HCT116 (cell line): ENCODE data around the gene SPSB3. TPM values are rescaled to one million over a fixed set of nuclear protein-coding genes. Genes with fewer than 3 reads are reported as not detected.

Source experiments
- ATAC-seq: fragments of 200-7000 bp; cut with Tn5 transposase; 2 replicates; pipeline ENCODE4 v1.9.1; 2020; ENCODE audit warnings: mild to moderate bottlenecking, moderate library complexity
- BruUV-seq: library from RNA; stranded (reverse); fragments of 400-500 nt; replicated peaks from 2 replicates; lab custom pipeline; 2021; lab: Mats Ljungman, UMichigan
- CTCF ChIA-PET: fragments of 300-600 bp; sonication (Branson Sonifier 250); formaldehyde crosslinking; loops from one replicate; lab custom pipeline; 2021; ENCODE audit warnings: antibody characterized with exemption; lab: Charles Lee
- POLR2A ChIA-PET: fragments of 300-600, 350-600 bp; sonication (Branson Sonifier 250); formaldehyde crosslinking; loops from one replicate; lab custom pipeline; 2021; ENCODE audit warnings: antibody characterized with exemption; lab: Charles Lee
- RAD21 ChIA-PET, 2 experiments: fragments of 300-600 bp; sonication (Branson Sonifier 250); formaldehyde crosslinking; loops; one replicate each; lab custom pipeline; 2023; ENCODE audit warnings: low total read pairs in 2 of 2; ENCODE audit not compliant: uncharacterized antibody in 2 of 2, unreplicated experiment in 2 of 2, low non-redundant PET in 1 of 2; lab: Charles Lee
- DNase-seq: peaks from one replicate; pipeline ENCODE4 v3.0.0-alpha.2; 2010; ENCODE audit warnings: low read depth, low spot score
- H2AFZ ChIP-seq: fragments of 200-600 bp; shearing (Covaris generic), sonication (generic); 2 replicates; pipeline ENCODE4 v1.6.1; 2017; ENCODE audit warnings: low read depth, mixed run types, mixed read lengths, antibody characterized with exemption, low read length; ENCODE audit not compliant: poor library complexity, severe bottlenecking
- H3K27ac ChIP-seq: 2 replicates; pipeline ENCODE4 v1.5.1; 2012; ENCODE audit warnings: low read depth, low read length
- H3K27me3 ChIP-seq: fragments of 200-600 bp; sonication (generic); 2 replicates; pipeline ENCODE4 v1.6.1; 2016; ENCODE audit warnings: mixed run types, low read length, mixed read lengths; ENCODE audit not compliant: insufficient read depth
- H3K36me3 ChIP-seq, 2 experiments: fragments of 200-500 bp in 1 of 2; fragments of 200-600 bp in 1 of 2; sonication (Bioruptor generic) in 1 of 2; sonication (generic) in 1 of 2; 2 replicates each; pipeline versions ENCODE4 v1.5.1 to v1.6.1; 2014 to 2016; ENCODE audit warnings: low read length in 2 of 2, inconsistent platforms in 1 of 2, mixed read lengths in 1 of 2, mixed run types in 1 of 2; ENCODE audit not compliant: insufficient read depth in 2 of 2, control insufficient read depth in 1 of 2
- H3K4me1 ChIP-seq, 2 experiments: fragments of 200-600 bp in 1 of 2; sonication (generic) in 1 of 2; 2 replicates each; pipeline versions ENCODE4 v1.5.1 to v1.6.1; 2012 to 2017; ENCODE audit warnings: low read length in 2 of 2, inconsistent platforms in 1 of 2, mild to moderate bottlenecking in 1 of 2, mixed read lengths in 1 of 2, mixed run types in 1 of 2, moderate library complexity in 1 of 2; ENCODE audit not compliant: insufficient read depth in 2 of 2, control insufficient read depth in 1 of 2
- H3K4me2 ChIP-seq: fragments of 200-600 bp; sonication (generic); 2 replicates; pipeline ENCODE4 v1.6.1; 2017; ENCODE audit warnings: mixed run types, low read length, mixed read lengths
- H3K4me3 ChIP-seq, 2 experiments: fragments of 200-600 bp in 1 of 2; sonication (generic) in 1 of 2; replicated peaks in 1 of 2; 2 replicates each; pipeline ENCODE4 v1.5.1; 2011 to 2016; ENCODE audit warnings: low read length in 2 of 2, control low read depth in 1 of 2, low read depth in 1 of 2, mild to moderate bottlenecking in 1 of 2, mixed read lengths in 1 of 2, mixed run types in 1 of 2
- H3K79me2 ChIP-seq: fragments of 200-600 bp; sonication (generic); 2 replicates; pipeline ENCODE4 v1.6.1; 2017; ENCODE audit warnings: mild to moderate bottlenecking, mixed run types, low read length, moderate library complexity, mixed read lengths; ENCODE audit not compliant: insufficient read depth
- H3K9ac ChIP-seq: fragments of 200-600 bp; sonication (generic); 2 replicates; pipeline ENCODE4 v1.6.1; 2016; ENCODE audit warnings: low read length, mixed read lengths
- H3K9me2 ChIP-seq: fragments of 200-600 bp; sonication (generic), shearing (Covaris generic); 2 replicates; pipeline ENCODE4 v1.6.1; 2017; ENCODE audit warnings: mixed run types, mild to moderate bottlenecking, moderate library complexity; ENCODE audit not compliant: insufficient read depth
- H3K9me3 ChIP-seq, 2 experiments: fragments of 200-500 bp in 1 of 2; fragments of 200-600 bp in 1 of 2; sonication (Bioruptor generic) in 1 of 2; sonication (generic) in 1 of 2; 2 replicates each; pipeline ENCODE4 v1.6.1; 2014 to 2017; ENCODE audit warnings: low read length in 2 of 2, mixed read lengths in 2 of 2, inconsistent platforms in 1 of 2, low read depth in 1 of 2, mild to moderate bottlenecking in 1 of 2, mixed run types in 1 of 2, moderate library complexity in 1 of 2; ENCODE audit not compliant: control insufficient read depth in 1 of 2, insufficient read depth in 1 of 2
- H4K20me1 ChIP-seq: fragments of 200-600 bp; sonication (generic), shearing (Covaris generic); 2 replicates; pipeline ENCODE4 v1.6.1; 2017; ENCODE audit warnings: mixed run types, mild to moderate bottlenecking, moderate library complexity; ENCODE audit not compliant: insufficient read depth
- CBX3 ChIP-seq: IDR thresholded peaks from 2 replicates; pipeline ENCODE4 v1.6.1; 2012; ENCODE audit warnings: low read depth
- EGR1 ChIP-seq: IDR thresholded peaks from 2 replicates; pipeline ENCODE4 v1.6.1; 2012; ENCODE audit warnings: low read depth
- ELF1 ChIP-seq: IDR thresholded peaks from 2 replicates; pipeline ENCODE4 v1.6.1; 2012; ENCODE audit warnings: low read depth, borderline replicate concordance
- EZH2 ChIP-seq: fragments of 200-600 bp; sonication (generic); IDR thresholded peaks from 2 replicates; pipeline ENCODE4 v1.6.1; 2017; ENCODE audit warnings: antibody characterized with exemption, mixed run types
- FOSL1 ChIP-seq: IDR thresholded peaks from 2 replicates; pipeline ENCODE4 v1.6.1; 2012; ENCODE audit warnings: low read depth
- JUND ChIP-seq: IDR thresholded peaks from 2 replicates; pipeline ENCODE4 v1.6.1; 2012
- RAD21 ChIP-seq: IDR thresholded peaks from 2 replicates; pipeline ENCODE4 v1.6.1; 2012; ENCODE audit warnings: low read depth, mild to moderate bottlenecking
- SIN3A ChIP-seq: IDR thresholded peaks from 2 replicates; pipeline ENCODE4 v1.6.1; 2012; ENCODE audit warnings: low read depth
- TCF7L2 ChIP-seq: IDR thresholded peaks from 2 replicates; pipeline ENCODE4 v1.7.0; 2011; ENCODE audit warnings: borderline replicate concordance, inconsistent platforms; ENCODE audit not compliant: insufficient read depth, insufficient read length; ENCODE audit errors: extremely low read depth
- ZNF274 ChIP-seq: fragments of 200-500 bp; sonication (Bioruptor generic); IDR thresholded peaks from 2 replicates; pipeline ENCODE4 v1.6.1; 2014; ENCODE audit warnings: mild to moderate bottlenecking, low read depth, low read length, inconsistent platforms
- intact Hi-C: fragments of 100-400 bp; cut with micrococcal nuclease; formaldehyde crosslinking; loops from 2 replicates; pipeline ENCODE4 v1.10.0; 2022
- total RNA-seq: library from RNA; stranded (reverse); gene quantifications from one replicate; pipeline ENCODE4 v1.2.1, GENCODE V29; 2021; ENCODE audit not compliant: unreplicated experiment
- TF ChIP-seq, protein P1 (sequence below): IDR thresholded peaks from 2 replicates; pipeline ENCODE4 v1.6.1; 2011; ENCODE audit warnings: mild to moderate bottlenecking, low read length, moderate library complexity; ENCODE audit not compliant: insufficient replicate concordance; ENCODE audit errors: extremely low read depth
- TF ChIP-seq, protein P2 (sequence below): IDR thresholded peaks from 2 replicates; pipeline ENCODE4 v1.6.1; 2012
- TF ChIP-seq, protein P3 (sequence below): IDR thresholded peaks from 2 replicates; pipeline ENCODE4 v1.6.1; 2012
- TF ChIP-seq, protein P4 (sequence below), 3 experiments: fragments of 200-600 bp in 1 of 3; sonication (generic) in 1 of 3; IDR thresholded peaks in 2 of 3; conservative IDR thresholded peaks in 1 of 3; 2 replicates each; pipeline ENCODE4 v1.5.1; 2012 to 2017; ENCODE audit warnings: low read depth in 2 of 3, low read length in 2 of 3, antibody characterized with exemption in 1 of 3, borderline replicate concordance in 1 of 3, control low read depth in 1 of 3, mild to moderate bottlenecking in 1 of 3, mixed read lengths in 1 of 3, mixed run types in 1 of 3, moderate library complexity in 1 of 3; ENCODE audit not compliant: insufficient read depth in 1 of 3

SPSB3 gene
- total RNA-seq, 1 experiment from 2014 or later: 31.6 TPM

DNA sequence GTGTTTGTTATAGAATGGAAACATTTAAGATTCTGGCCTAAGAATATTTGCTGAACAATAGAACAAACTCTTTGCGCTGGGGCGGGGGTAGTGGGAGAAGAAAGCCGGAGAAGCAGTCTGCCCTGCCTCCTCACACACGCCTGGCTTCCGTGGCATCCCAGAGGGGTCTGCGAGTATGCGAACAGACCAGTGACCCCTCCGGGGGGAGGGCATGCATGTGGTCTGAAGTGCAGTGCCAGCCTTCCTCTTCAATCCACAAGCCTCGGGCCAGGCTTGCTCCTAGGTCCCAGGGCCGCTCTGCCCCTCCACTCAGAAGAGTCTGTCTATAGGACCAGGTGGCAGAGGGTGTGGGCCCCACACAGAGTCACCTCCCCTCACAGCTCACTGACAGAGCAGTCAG is 25.3 kb upstream of the SPSB3 start:
- ChIA-PET RAD21 (no interaction called here), POLR2A (no interaction called here), CTCF (no interaction called here)
- BruUV-seq: no TSS peak
- no peaks in the 10 kb centered on the region for H4K20me1 ChIP-seq
- H3K4me2 ChIP-seq: no peak overlapping the region
- H3K27me3 ChIP-seq: no peaks in the 10 kb centered on the region
- H3K9ac ChIP-seq: no peak overlapping the region
- no peaks in the 10 kb centered on the region for H3K79me2 ChIP-seq
- H3K27ac ChIP-seq: no peak overlapping the region
- no peak overlapping the region for H2AFZ ChIP-seq
- no peak overlapping the region for H3K4me3 ChIP-seq
- H3K9me3 ChIP-seq: no peaks in the 10 kb centered on the region
- ATAC-seq (no peak), DNase-seq (no peak)
- no peaks in the 10 kb centered on the region for H3K36me3 ChIP-seq
- intact Hi-C loops: no loop called here
- peaks cover 3 to 4% of the 10 kb centered on the region in 2 experiments; a peak in 3 of 4 replicates for H3K4me1 ChIP-seq
- H3K9me2 ChIP-seq: no peaks in the 10 kb centered on the region
- TF ChIP-seq, protein P1, sequence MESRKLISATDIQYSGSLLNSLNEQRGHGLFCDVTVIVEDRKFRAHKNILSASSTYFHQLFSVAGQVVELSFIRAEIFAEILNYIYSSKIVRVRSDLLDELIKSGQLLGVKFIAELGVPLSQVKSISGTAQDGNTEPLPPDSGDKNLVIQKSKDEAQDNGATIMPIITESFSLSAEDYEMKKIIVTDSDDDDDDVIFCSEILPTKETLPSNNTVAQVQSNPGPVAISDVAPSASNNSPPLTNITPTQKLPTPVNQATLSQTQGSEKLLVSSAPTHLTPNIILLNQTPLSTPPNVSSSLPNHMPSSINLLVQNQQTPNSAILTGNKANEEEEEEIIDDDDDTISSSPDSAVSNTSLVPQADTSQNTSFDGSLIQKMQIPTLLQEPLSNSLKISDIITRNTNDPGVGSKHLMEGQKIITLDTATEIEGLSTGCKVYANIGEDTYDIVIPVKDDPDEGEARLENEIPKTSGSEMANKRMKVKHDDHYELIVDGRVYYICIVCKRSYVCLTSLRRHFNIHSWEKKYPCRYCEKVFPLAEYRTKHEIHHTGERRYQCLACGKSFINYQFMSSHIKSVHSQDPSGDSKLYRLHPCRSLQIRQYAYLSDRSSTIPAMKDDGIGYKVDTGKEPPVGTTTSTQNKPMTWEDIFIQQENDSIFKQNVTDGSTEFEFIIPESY: no peak
- TF ChIP-seq EGR1: no peak
- TF ChIP-seq RAD21: no peak

DNA sequence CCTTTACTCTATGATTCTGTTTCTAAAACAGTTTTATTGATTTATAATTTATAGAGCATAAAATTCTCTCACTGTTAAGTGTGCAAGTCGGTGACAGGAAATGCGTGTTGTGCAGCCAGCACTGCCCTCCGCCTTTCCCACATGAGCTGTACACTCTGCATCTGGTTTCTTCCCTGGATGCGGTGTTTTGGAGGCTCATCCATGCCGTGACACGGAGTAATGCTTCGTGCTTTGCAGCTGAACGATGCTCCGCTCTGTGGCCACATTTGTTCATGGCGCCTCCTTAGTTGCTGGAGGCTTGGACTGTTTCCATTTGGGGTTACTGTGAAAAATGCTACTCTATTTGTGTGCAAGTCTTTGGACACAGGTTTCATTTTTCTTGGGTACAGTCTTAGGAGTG is 18.3 kb upstream of the SPSB3 start:
- no peak for DNase-seq
- Histone ChIP-seq H3K4me2 (no peak overlapping the region), H3K9ac (no peak overlapping the region), H3K27me3 (no peaks in the 10 kb centered on the region), H3K27ac (no peak overlapping the region), H3K9me3 (peaks cover 0 to 4% of the 10 kb centered on the region in 2 experiments; a peak in 2 of 4 replicates), H3K4me3 (no peak overlapping the region), H3K4me1 (no peaks in the 10 kb centered on the region), H3K79me2 (no peaks in the 10 kb centered on the region), H4K20me1 (no peaks in the 10 kb centered on the region), H3K9me2 (no peaks in the 10 kb centered on the region), H3K36me3 (no peaks in the 10 kb centered on the region), H2AFZ (no peak overlapping the region)
- ChIA-PET POLR2A (no interaction called here), CTCF (no interaction called here), RAD21 (no interaction called here)
- intact Hi-C loops: no loop called here
- TF ChIP-seq FOSL1 (no peak), SIN3A (no peak), JUND (no peak), ELF1 (no peak), CBX3 (no peak), ZNF274 (no peak), TCF7L2 (no peak), EZH2 (no peak)
- TF ChIP-seq, protein P2, sequence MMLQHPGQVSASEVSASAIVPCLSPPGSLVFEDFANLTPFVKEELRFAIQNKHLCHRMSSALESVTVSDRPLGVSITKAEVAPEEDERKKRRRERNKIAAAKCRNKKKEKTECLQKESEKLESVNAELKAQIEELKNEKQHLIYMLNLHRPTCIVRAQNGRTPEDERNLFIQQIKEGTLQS: no peak
- TF ChIP-seq, protein P3, sequence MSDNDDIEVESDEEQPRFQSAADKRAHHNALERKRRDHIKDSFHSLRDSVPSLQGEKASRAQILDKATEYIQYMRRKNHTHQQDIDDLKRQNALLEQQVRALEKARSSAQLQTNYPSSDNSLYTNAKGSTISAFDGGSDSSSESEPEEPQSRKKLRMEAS: no peak
- TF ChIP-seq, protein P4, sequence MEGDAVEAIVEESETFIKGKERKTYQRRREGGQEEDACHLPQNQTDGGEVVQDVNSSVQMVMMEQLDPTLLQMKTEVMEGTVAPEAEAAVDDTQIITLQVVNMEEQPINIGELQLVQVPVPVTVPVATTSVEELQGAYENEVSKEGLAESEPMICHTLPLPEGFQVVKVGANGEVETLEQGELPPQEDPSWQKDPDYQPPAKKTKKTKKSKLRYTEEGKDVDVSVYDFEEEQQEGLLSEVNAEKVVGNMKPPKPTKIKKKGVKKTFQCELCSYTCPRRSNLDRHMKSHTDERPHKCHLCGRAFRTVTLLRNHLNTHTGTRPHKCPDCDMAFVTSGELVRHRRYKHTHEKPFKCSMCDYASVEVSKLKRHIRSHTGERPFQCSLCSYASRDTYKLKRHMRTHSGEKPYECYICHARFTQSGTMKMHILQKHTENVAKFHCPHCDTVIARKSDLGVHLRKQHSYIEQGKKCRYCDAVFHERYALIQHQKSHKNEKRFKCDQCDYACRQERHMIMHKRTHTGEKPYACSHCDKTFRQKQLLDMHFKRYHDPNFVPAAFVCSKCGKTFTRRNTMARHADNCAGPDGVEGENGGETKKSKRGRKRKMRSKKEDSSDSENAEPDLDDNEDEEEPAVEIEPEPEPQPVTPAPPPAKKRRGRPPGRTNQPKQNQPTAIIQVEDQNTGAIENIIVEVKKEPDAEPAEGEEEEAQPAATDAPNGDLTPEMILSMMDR (IDR thresholded peaks at IDR 0.05 in 2 of 3, conservative IDR thresholded peaks at IDR 0.05 in 1 of 3; ENCODE audit: borderline replicate concordance in 1 of 3, insufficient read depth in 1 of 3, low read depth in 2 of 3, low read length in 2 of 3): no peak
- BruUV-seq: no TSS peak
- ATAC-seq: no peak
